GM12878 (cell line): Measurements from ENCODE around the gene ME2. TPM values are rescaled to one million over a fixed set of nuclear protein-coding genes. Genes with fewer than 3 reads are reported as not detected.

Experiments used
- ATAC-seq: fragments of 200-7000 bp; cut with Tn5 transposase; 3 replicates; pipeline ENCODE4 v1.9.1; 2020; ENCODE audit warnings: mild to moderate bottlenecking, moderate library complexity
- BruUV-seq: library from RNA; stranded (reverse); fragments of 400-500 nt; replicated peaks from 2 replicates; lab custom pipeline; 2021; lab: Mats Ljungman, UMichigan
- CTCF ChIA-PET: fragments of 300-600 bp; sonication (Branson Sonifier 250); formaldehyde crosslinking; extraction: SDS; loops from one replicate; lab custom pipeline; 2021; ENCODE audit warnings: inconsistent platforms; lab: Yijun Ruan, JAX
- POLR2A ChIA-PET: fragments of 350-600 bp; formaldehyde crosslinking; extraction: SDS; loops from one replicate; lab custom pipeline; 2021; ENCODE audit warnings: inconsistent platforms; lab: Charles Lee
- RAD21 ChIA-PET: fragments of 300-600 bp; sonication (Branson Sonifier 250); formaldehyde crosslinking; loops from one replicate; lab custom pipeline; 2023; ENCODE audit warnings: antibody characterized with exemption; ENCODE audit not compliant: unreplicated experiment; lab: Charles Lee
- SMC1A ChIA-PET: fragments of 300-600 bp; sonication (Branson Sonifier 250); formaldehyde crosslinking; loops from one replicate; lab custom pipeline; 2023; ENCODE audit not compliant: unreplicated experiment, uncharacterized antibody; lab: Charles Lee
- DNase-seq: peaks from one replicate; pipeline ENCODE4 v3.0.0-alpha.2; 2011; ENCODE audit warnings: low read depth, low spot score
- FAIRE-seq: peaks from 3 replicates; lab custom pipeline; 2011; peaks lifted over from hg19 to GRCh38; lab: Jason Lieb, UNC
- H2AFZ ChIP-seq: 2 replicates; pipeline ENCODE4 v1.6.0; 2011; ENCODE audit warnings: low read depth, low read length, control low read depth; ENCODE audit not compliant: control insufficient read depth
- H3K27ac ChIP-seq: 2 replicates; pipeline ENCODE4 v1.5.1; 2011; ENCODE audit warnings: control low read depth; ENCODE audit not compliant: control insufficient read depth, insufficient read depth
- H3K27me3 ChIP-seq, 2 experiments: replicated peaks in 1 of 2; 2 replicates each; pipeline versions ENCODE4 v1.6.0 to v1.6.1; 2011; ENCODE audit warnings: low read length in 1 of 2; ENCODE audit not compliant: control insufficient read depth in 2 of 2, insufficient read depth in 2 of 2
- H3K36me3 ChIP-seq, 2 experiments: 2 replicates each; pipeline ENCODE4 v1.5.1; 2011; ENCODE audit warnings: low read length in 1 of 2; ENCODE audit not compliant: control insufficient read depth in 2 of 2, insufficient read depth in 2 of 2
- H3K4me1 ChIP-seq: 2 replicates; pipeline ENCODE4 v1.6.1; 2011; ENCODE audit warnings: mild to moderate bottlenecking, low read length, moderate library complexity, mixed read lengths; ENCODE audit not compliant: control insufficient read depth, insufficient read depth
- H3K4me2 ChIP-seq: 2 replicates; pipeline ENCODE4 v1.6.0; 2011; ENCODE audit warnings: control low read depth; ENCODE audit not compliant: control insufficient read depth, insufficient read depth
- H3K4me3 ChIP-seq: fragments of 200-600 bp; sonication (generic); 2 replicates; pipeline ENCODE4 v1.5.1; 2016
- H3K79me2 ChIP-seq: 2 replicates; pipeline ENCODE4 v1.6.0; 2011; ENCODE audit warnings: low read length; ENCODE audit not compliant: control insufficient read depth, insufficient read depth
- H3K9ac ChIP-seq: 2 replicates; pipeline ENCODE4 v1.8.0; 2011; ENCODE audit warnings: low read length, control low read depth, mixed read lengths; ENCODE audit not compliant: control insufficient read depth, insufficient read depth
- H3K9me3 ChIP-seq: replicated peaks from 3 replicates; pipeline ENCODE4 v1.5.1; 2011; ENCODE audit warnings: mild to moderate bottlenecking, low read length; ENCODE audit not compliant: control insufficient read depth, insufficient read depth
- H4K20me1 ChIP-seq: 2 replicates; pipeline ENCODE4 v1.6.0; 2011; ENCODE audit not compliant: control insufficient read depth, insufficient read depth
- CREB1 ChIP-seq: IDR thresholded peaks from 2 replicates; pipeline ENCODE4 v1.6.1; 2012; ENCODE audit warnings: low read depth, mild to moderate bottlenecking, inconsistent platforms
- DPF2 ChIP-seq: fragments of 450-650 bp; IDR thresholded peaks from 2 replicates; pipeline ENCODE4 v1.6.1; 2017; ENCODE audit warnings: mild to moderate bottlenecking
- EED ChIP-seq: sonication (generic); IDR thresholded peaks from 2 replicates; pipeline ENCODE4 v1.6.1; 2016; ENCODE audit warnings: antibody characterized with exemption, low read depth
- ETV6 ChIP-seq, 2 experiments: fragments of 450-650 bp in 1 of 2; IDR thresholded peaks in 1 of 2; conservative IDR thresholded peaks in 1 of 2; 2 replicates each; pipeline ENCODE4 v1.6.1; 2014; ENCODE audit warnings: antibody characterized with exemption in 1 of 2, borderline replicate concordance in 1 of 2, low read depth in 1 of 2, mild to moderate bottlenecking in 1 of 2, moderate library complexity in 1 of 2
- KAT2A ChIP-seq: conservative IDR thresholded peaks from 2 replicates; pipeline ENCODE4 v1.6.1; 2011; ENCODE audit warnings: low read depth, low read length; ENCODE audit not compliant: control insufficient read depth
- NR2C2 ChIP-seq: IDR thresholded peaks from 2 replicates; pipeline ENCODE4 v1.6.1; 2011; ENCODE audit warnings: borderline replicate concordance, low read depth; ENCODE audit not compliant: control insufficient read depth, insufficient read length
- POU2F2 ChIP-seq: IDR thresholded peaks from 3 replicates; pipeline ENCODE4 v1.6.1; 2011; ENCODE audit warnings: low read depth, mild to moderate bottlenecking, low read length, borderline replicate concordance
- TCF12 ChIP-seq: IDR thresholded peaks from 2 replicates; pipeline ENCODE4 v1.6.1; 2011; ENCODE audit warnings: low read depth, mild to moderate bottlenecking, low read length
- ZNF592 ChIP-seq: fragments of 450-650 bp; IDR thresholded peaks from 2 replicates; pipeline ENCODE4 v1.6.1; 2017; ENCODE audit warnings: mild to moderate bottlenecking, moderate library complexity
- ZZZ3 ChIP-seq: IDR thresholded peaks from 2 replicates; pipeline ENCODE4 v1.6.1; 2011; ENCODE audit warnings: low read depth; ENCODE audit not compliant: control insufficient read depth, insufficient read length
- WGBS: methylation state at CpG from one replicate; pipeline ENCODE4 v1.1.6; 2016; ENCODE audit warnings: low lambda C conversion rate; ENCODE audit not compliant: insufficient replicate concordance, insufficient coverage; ENCODE audit errors: missing lambda C conversion rate; 5-methylcytosine and 5-hydroxymethylcytosine counted together
- in situ Hi-C: fragments of 300-500 bp; cut with MboI; formaldehyde crosslinking; loops from 9 replicates; pipeline ENCODE4 v1.14.3; 2018; ENCODE audit warnings: mixed read lengths
- intact Hi-C: fragments of 100-400 bp; cut with micrococcal nuclease; formaldehyde crosslinking; loops from one replicate; pipeline ENCODE4 v1.14.2; 2022; ENCODE audit not compliant: unreplicated experiment
- polyA plus RNA-seq, 11 experiments: library from polyadenylated mRNA; depleted of rRNA in 4 of 11; unstranded in 6 of 11; stranded (reverse) in 5 of 11; fragments of >200 nt; fragmentation: Nextera tagmentation in 4 of 11; fragmentation: Illumina TruSeq in 1 of 11; extraction: Ambion mirVana in 4 of 11; extraction: Trizol in 1 of 11; gene quantifications; 1 replicate in 1 of 11; 2 replicates in 10 of 11; pipeline versions ENCODE4 v1.2.1 to v1.2.3, GENCODE V29; 2011 to 2016; ENCODE audit warnings: inconsistent platforms in 2 of 11, missing spikeins in 2 of 11, low read depth in 1 of 11
- total RNA-seq, 4 experiments: library from RNA; depleted of rRNA in 3 of 4; stranded (reverse); fragments of >200 nt in 3 of 4; fragmentation: Illumina TruSeq in 1 of 4; extraction: Trizol in 1 of 4; gene quantifications; 2 replicates each; pipeline versions ENCODE4 v1.2.1 to v1.2.3, GENCODE V29; 2013 to 2021
- TF ChIP-seq, protein P1 (sequence below): fragments of 450-650 bp; IDR thresholded peaks from 2 replicates; pipeline ENCODE4 v1.6.1; 2016; ENCODE audit warnings: mild to moderate bottlenecking, moderate library complexity, borderline replicate concordance
- TF ChIP-seq, protein P2 (sequence below): fragments of 450-650 bp; IDR thresholded peaks from 2 replicates; pipeline ENCODE4 v1.6.1; 2017; ENCODE audit warnings: antibody characterized with exemption, mild to moderate bottlenecking, moderate library complexity

Gene ME2
- total and polyA plus RNA-seq, 10 of the 15 experiments (the other 5 are each of a cell fraction or from before 2014, with no cell fraction given): 41.3 to 155 (median 133) TPM

GRCh38 chr18:50886929-50887328 is 8.0 kb downstream of the ME2 start:
- H3K79me2 ChIP-seq: peaks cover 57% of the 10 kb centered on the region
- POLR2A ChIA-PET: interaction anchor here (0.6 to 1.0 kb wide), 3 partner anchors 8 to 28 kb away, joined by 3 to 6 read pairs (median 3); partner anchors contain the start of gene ME2
- no peak overlapping the region for H3K27ac ChIP-seq
- peaks cover 5% of the 10 kb centered on the region for H3K4me1 ChIP-seq
- H3K9ac ChIP-seq: no peak overlapping the region
- no peak for FAIRE-seq
- no peaks in the 10 kb centered on the region for H3K27me3 ChIP-seq
- no peaks in the 10 kb centered on the region; the same call in 1 of the 2 replicates for H4K20me1 ChIP-seq
- WGBS: 89% methylated on average over 7 of the region's 7 CpGs
- no peaks in the 10 kb centered on the region for H3K9me3 ChIP-seq
- H3K4me2 ChIP-seq: no peak overlapping the region
- H3K36me3 ChIP-seq: peaks cover 0 to 5% of the 10 kb centered on the region in 2 experiments; a peak in 2 of 4 replicates
- intact Hi-C loops (no loop called here), in situ Hi-C loops (loop anchor here (10.0 kb wide), 1 partner anchor 308 kb away; the partner anchor contains the start of gene MEX3C)
- no peak for DNase-seq
- CTCF ChIA-PET: interaction anchor here (1.3 kb wide), 1 partner anchor 9 kb away, joined by 3 read pairs; no protein-coding TSS in a partner anchor
- no peak overlapping the region for H3K4me3 ChIP-seq
- RAD21 ChIA-PET: interaction anchor here (1.4 kb wide), 1 partner anchor 15 kb away, joined by 3 read pairs; no protein-coding TSS in a partner anchor
- H2AFZ ChIP-seq: no peak overlapping the region
- SMC1A ChIA-PET: no interaction called here
- ATAC-seq: no peak
- BruUV-seq: no TSS peak
- no peak for TF ChIP-seq POU2F2
- TF ChIP-seq, protein P1, sequence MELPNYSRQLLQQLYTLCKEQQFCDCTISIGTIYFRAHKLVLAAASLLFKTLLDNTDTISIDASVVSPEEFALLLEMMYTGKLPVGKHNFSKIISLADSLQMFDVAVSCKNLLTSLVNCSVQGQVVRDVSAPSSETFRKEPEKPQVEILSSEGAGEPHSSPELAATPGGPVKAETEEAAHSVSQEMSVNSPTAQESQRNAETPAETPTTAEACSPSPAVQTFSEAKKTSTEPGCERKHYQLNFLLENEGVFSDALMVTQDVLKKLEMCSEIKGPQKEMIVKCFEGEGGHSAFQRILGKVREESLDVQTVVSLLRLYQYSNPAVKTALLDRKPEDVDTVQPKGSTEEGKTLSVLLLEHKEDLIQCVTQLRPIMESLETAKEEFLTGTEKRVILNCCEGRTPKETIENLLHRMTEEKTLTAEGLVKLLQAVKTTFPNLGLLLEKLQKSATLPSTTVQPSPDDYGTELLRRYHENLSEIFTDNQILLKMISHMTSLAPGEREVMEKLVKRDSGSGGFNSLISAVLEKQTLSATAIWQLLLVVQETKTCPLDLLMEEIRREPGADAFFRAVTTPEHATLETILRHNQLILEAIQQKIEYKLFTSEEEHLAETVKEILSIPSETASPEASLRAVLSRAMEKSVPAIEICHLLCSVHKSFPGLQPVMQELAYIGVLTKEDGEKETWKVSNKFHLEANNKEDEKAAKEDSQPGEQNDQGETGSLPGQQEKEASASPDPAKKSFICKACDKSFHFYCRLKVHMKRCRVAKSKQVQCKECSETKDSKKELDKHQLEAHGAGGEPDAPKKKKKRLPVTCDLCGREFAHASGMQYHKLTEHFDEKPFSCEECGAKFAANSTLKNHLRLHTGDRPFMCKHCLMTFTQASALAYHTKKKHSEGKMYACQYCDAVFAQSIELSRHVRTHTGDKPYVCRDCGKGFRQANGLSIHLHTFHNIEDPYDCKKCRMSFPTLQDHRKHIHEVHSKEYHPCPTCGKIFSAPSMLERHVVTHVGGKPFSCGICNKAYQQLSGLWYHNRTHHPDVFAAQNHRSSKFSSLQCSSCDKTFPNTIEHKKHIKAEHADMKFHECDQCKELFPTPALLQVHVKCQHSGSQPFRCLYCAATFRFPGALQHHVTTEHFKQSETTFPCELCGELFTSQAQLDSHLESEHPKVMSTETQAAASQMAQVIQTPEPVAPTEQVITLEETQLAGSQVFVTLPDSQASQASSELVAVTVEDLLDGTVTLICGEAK: no peak
- no peak for TF ChIP-seq ZZZ3
- TF ChIP-seq EED: no peak
- TF ChIP-seq DPF2: no peak
- TF ChIP-seq CREB1: no peak
- TF ChIP-seq TCF12: no peak
- no peak for TF ChIP-seq ETV6 (conservative IDR thresholded peaks at IDR 0.05 in 1 of 2, IDR thresholded peaks at IDR 0.05 in 1 of 2; ENCODE audit: borderline replicate concordance in 1 of 2, low read depth in 1 of 2)
- no peak for TF ChIP-seq ZNF592
- no peak for TF ChIP-seq NR2C2
- TF ChIP-seq KAT2A: no peak
- TF ChIP-seq, protein P2, sequence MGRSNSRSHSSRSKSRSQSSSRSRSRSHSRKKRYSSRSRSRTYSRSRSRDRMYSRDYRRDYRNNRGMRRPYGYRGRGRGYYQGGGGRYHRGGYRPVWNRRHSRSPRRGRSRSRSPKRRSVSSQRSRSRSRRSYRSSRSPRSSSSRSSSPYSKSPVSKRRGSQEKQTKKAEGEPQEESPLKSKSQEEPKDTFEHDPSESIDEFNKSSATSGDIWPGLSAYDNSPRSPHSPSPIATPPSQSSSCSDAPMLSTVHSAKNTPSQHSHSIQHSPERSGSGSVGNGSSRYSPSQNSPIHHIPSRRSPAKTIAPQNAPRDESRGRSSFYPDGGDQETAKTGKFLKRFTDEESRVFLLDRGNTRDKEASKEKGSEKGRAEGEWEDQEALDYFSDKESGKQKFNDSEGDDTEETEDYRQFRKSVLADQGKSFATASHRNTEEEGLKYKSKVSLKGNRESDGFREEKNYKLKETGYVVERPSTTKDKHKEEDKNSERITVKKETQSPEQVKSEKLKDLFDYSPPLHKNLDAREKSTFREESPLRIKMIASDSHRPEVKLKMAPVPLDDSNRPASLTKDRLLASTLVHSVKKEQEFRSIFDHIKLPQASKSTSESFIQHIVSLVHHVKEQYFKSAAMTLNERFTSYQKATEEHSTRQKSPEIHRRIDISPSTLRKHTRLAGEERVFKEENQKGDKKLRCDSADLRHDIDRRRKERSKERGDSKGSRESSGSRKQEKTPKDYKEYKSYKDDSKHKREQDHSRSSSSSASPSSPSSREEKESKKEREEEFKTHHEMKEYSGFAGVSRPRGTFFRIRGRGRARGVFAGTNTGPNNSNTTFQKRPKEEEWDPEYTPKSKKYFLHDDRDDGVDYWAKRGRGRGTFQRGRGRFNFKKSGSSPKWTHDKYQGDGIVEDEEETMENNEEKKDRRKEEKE: no peak
